NB4 (cell line): ENCODE results near the gene WIZ.

Experiments
- DNase-seq: peaks from one replicate; pipeline ENCODE4 v3.0.0; 2010; ENCODE audit warnings: low read depth
- H3K4me3 ChIP-seq: one replicate; pipeline ENCODE4 v1.5.1; 2011; ENCODE audit warnings: mild to moderate bottlenecking, low read depth, low read length, moderate library complexity
- CTCF ChIP-seq: IDR thresholded peaks from one replicate; pipeline ENCODE4 v1.5.1; 2012; ENCODE audit warnings: low read depth, low read length
- MAX ChIP-seq: IDR thresholded peaks from 2 replicates; pipeline ENCODE4 v1.6.1; 2011; ENCODE audit warnings: low read depth, low read length
- MYC ChIP-seq: IDR thresholded peaks from 2 replicates; pipeline ENCODE4 v1.6.1; 2011; ENCODE audit warnings: low read depth, low read length
- POLR2A ChIP-seq: IDR thresholded peaks from 2 replicates; pipeline ENCODE4 v1.6.1; 2011; ENCODE audit warnings: mild to moderate bottlenecking; ENCODE audit not compliant: insufficient read length; ENCODE audit errors: extremely low read depth

WIZ gene

GRCh38 chr19:15379999-15380647, 69.6 kb downstream of the WIZ start:
- TF ChIP-seq CTCF: no peak
- TF ChIP-seq MYC: peak; percentile 45; the same call in 1 of the 2 replicates
- no peak for TF ChIP-seq MAX
- no peak for TF ChIP-seq POLR2A
- DNase-seq: peak; percentile 76
- H3K4me3 ChIP-seq: peak overlapping the region; percentile 53

- DNase-seq: peak; percentile 98
- peak; percentile 52 for TF ChIP-seq MAX
- TF ChIP-seq POLR2A: peak; percentile 49
- peak; percentile 37; the same call in 1 of the 2 replicates for TF ChIP-seq MYC
- TF ChIP-seq CTCF: no peak
- peak within 1 kb of the TSS; percentile 97 for H3K4me3 ChIP-seq
Measured at GRCh38 chr19:15379083-15379998, 70.4 kb downstream of the WIZ start, which contains the start of gene AKAP8. TSS of gene AKAP8 (minus strand) at chr19:15379787. CDS start at chr19:15379731, 56 bp downstream.

GRCh38 chr19:15378534-15379082, 71.1 kb downstream of the WIZ start:
- TF ChIP-seq CTCF (no peak), MAX (peak; percentile 71), MYC (peak; percentile 85)
- peak overlapping the region; percentile 97 for H3K4me3 ChIP-seq
- peak; percentile 73 for DNase-seq

- H3K4me3 ChIP-seq: no peak overlapping the region
- no peak for TF ChIP-seq POLR2A
- no peak for TF ChIP-seq MYC
- TF ChIP-seq CTCF: no peak
- no peak for TF ChIP-seq MAX
- no peak for DNase-seq
Measured at GRCh38 chr19:15374796-15375440, 74.8 kb downstream of the WIZ start.

GRCh38 chr19:15374105-15374651, 75.6 kb downstream of the WIZ start:
- DNase-seq: no peak
- TF ChIP-seq MYC (no peak), CTCF (no peak), POLR2A (no peak), MAX (no peak)
- no peak overlapping the region for H3K4me3 ChIP-seq
